ENCODE measurements around the gene JAG1.

The JAG1 gene

DNA sequence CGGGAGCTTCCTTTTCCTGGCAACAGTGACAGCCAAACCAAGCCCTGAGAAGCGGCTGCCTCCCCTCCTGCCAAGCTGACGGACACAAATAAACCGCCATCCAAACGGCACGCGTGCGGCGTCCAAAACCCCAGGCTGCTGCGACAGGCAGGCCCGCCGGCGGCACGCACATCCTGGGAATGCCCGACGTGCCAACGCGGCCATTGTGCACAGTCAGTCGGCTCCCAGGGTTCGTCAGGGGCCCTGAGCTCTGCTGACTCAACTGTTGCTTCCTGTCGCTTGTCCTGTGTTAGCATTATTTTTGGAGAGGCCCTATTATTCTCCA lies 6.8 kb downstream of the JAG1 start:
- DNase-seq: no peak

- no peak for DNase-seq
Observed at GRCh38 chr20:10666221-10667076, 7.3 kb downstream of the JAG1 start.

- no peak for DNase-seq
Observed at GRCh38 chr20:10665791-10666190, 8.0 kb downstream of the JAG1 start.

- no peak for DNase-seq
Observed at GRCh38 chr20:10665027-10665561, 8.7 kb downstream of the JAG1 start.

DNA sequence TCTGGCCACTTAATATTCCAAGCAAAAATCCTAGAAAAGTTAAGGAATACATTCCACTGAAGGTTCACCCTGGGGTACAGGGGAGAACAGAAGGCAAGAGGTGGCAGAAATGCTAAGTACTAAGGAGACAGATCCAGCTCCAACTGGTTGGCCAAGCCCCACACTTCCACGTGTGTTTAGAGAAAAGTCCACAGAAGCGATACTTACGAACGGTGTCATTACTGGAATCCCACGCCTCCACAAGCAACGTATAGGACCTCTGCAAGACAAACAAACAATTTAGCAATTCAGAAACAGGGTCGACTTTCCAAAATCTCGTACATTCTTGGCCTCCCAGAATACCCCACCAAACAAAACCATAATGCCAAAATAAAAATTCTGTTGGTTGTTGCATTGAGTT lies 10.0 kb downstream of the JAG1 start:
- no peak for DNase-seq

- DNase-seq: no peak
Observed at GRCh38 chr20:10662661-10663458, 10.9 kb downstream of the JAG1 start.

DNA sequence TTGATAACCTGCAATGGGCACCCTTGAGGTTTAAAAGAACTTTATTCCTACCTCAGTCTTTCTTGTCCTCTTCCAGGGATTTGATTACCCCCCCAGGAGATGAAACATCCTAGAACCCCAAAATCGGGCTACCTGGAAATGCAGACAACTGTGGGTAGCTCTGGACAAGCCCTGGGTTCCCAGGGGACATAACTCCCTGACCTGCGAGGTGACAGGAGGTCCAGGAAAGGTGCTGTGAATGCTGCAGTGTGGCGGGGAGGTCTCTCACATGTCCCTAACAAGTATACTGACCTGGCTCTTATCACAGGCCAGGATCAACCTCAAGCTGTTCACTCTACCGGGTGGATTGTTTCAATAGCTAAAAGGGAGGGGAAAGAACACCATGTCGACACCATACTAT lies 11.6 kb downstream of the JAG1 start:
- no peak for DNase-seq

DNA sequence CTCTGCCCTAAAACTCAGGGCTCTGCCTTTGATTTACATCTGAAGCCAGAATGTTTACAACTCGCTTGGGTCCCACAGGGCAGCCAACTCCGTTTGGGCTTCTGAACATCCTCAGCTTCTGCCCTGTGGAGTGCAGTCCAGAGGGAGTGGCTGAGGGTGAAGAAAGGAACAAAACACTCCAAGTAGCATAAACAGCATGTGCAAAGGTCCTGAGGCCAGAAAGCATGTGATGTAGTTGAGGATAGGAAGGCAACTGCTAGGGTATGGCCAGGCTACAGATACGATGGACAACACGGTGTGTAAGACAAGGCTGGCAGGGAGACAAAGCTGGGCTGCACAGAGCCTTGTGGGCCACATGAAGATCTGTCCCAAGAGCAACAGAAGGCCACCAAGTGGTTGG lies 12.5 kb downstream of the JAG1 start:
- no peak for DNase-seq

- no peak for DNase-seq
Observed at GRCh38 chr20:10660661-10661060, 13.1 kb downstream of the JAG1 start.

- no peak for DNase-seq
Observed at GRCh38 chr20:10659651-10660601, 13.9 kb downstream of the JAG1 start.

- no peak for DNase-seq
Observed at GRCh38 chr20:10658876-10659632, 14.7 kb downstream of the JAG1 start.

- DNase-seq: no peak
Observed at GRCh38 chr20:10658051-10658823, 15.6 kb downstream of the JAG1 start.

DNA sequence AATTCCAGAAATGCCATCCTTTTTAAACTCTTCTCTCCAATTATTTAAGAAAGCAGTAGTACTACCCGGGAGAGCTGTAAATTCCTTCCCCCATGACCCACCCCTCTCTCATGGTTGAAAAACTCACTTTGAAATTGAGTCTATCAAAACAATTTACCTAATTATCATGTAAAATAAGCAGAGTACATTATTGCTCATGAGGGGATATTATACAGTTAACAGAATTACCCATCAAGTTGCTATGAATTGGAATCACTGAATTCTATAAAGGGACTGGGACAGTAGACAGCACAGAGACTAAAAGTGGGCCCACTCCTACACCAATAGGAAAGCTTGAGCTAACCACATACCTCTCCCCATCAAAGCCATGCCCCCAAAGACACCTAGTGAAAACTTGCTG lies 16.3 kb downstream of the JAG1 start:
- DNase-seq: no peak

- no peak for DNase-seq
Observed at GRCh38 chr20:10655720-10656669, 17.8 kb downstream of the JAG1 start.

- no peak for DNase-seq
Observed at GRCh38 chr20:10654630-10655029, 19.2 kb downstream of the JAG1 start.

DNA sequence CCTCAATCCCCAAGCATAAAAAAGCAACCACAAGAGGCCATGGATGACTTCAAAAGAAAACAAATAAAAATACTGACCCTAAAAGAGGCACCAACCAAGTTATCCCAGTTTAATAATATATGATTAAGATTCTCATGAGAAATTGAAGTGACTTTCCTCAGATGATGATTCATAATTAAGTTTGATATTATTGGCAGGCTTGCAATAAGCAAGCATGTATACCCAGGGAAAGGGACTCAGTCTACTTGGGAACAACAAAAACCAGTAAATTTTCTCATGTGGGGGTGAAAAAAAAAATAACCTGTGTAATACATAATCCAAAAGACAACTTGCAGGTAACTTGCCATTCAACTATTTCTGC lies 19.6 kb downstream of the JAG1 start:
- DNase-seq: no peak

GRCh38 chr20:10653599-10654249 lies 20.1 kb downstream of the JAG1 start:
- DNase-seq: no peak

DNA sequence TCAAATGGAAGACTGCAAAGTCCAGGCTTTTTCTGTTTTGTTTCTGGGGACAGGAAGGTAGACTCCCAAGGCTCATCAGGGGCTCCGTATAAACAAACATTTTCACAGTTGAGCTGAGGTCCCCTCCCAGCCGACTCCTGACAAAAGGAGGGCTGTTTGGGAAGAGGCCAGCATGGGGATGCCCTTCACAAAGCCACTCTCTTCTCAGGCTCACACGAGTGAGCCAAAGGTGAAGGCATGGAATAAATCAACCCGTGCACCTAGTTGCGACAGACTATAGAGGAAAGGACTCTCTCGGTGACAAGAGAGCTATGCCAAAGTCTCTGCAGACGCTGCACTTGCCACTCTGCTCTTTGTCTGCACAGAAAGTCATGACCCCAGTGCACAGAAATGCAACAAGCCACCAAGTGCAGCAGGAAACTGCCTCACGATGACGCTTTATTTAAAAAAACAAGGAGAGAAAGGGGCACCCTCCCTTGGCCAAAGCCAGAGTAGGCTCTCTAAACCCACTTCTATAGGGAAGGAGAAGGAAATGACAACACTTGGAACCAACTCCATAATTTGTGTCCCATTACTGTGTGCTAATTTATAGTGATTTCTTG lies 21.0 kb downstream of the JAG1 start:
- no peak for DNase-seq

- DNase-seq: no peak
Observed at GRCh38 chr20:10652185-10652584, 21.6 kb downstream of the JAG1 start.

Measured in amniotic stem cell (primary cell).